ENCODE data around the gene HCN2.
A peak's percentile ranks its signal among the peaks of the same experiment; 100 is the strongest.
"Not testable (repeated sequence)": the region's sequence is repeated elsewhere in the genome, so short reads cannot be mapped to it uniquely, and the experiment has no call there.

The HCN2 gene

DNA sequence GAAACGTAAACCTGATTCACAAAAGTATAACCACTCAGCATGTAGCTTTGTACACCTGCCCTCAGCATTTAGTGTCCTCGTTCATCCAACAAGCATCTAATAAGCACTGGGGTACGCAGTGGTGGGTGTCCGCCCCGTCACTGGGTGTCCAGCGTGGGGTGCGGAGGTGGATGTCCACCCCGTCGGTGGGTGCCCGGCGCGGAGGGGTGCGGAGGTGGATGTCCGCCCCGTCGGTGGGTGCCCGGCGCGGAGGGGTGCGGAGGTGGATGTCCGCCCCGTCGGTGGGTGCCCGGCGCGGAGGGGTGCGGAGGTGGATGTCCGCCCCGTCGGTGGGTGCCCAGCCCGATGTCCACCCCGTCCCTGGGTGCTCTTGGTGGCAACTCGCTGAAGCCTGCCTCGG, 4.5 kb upstream of the HCN2 start:
- not testable (repeated sequence) for ATAC-seq (replicated peaks); DNase-seq; H3K9me3 Mint-ChIP-seq; H3K4me3 Mint-ChIP-seq
- Mint-ChIP-seq H3K27ac (peak overlapping the region; percentile 75), H3K4me1 (peaks cover 11 to 20% of the 10 kb centered on the region in 2 donors), H3K27me3 (peaks cover 9 to 14% of the 10 kb centered on the region in 2 donors), H3K36me3 (peaks cover 7 to 19% of the 10 kb centered on the region in 2 donors)

DNA sequence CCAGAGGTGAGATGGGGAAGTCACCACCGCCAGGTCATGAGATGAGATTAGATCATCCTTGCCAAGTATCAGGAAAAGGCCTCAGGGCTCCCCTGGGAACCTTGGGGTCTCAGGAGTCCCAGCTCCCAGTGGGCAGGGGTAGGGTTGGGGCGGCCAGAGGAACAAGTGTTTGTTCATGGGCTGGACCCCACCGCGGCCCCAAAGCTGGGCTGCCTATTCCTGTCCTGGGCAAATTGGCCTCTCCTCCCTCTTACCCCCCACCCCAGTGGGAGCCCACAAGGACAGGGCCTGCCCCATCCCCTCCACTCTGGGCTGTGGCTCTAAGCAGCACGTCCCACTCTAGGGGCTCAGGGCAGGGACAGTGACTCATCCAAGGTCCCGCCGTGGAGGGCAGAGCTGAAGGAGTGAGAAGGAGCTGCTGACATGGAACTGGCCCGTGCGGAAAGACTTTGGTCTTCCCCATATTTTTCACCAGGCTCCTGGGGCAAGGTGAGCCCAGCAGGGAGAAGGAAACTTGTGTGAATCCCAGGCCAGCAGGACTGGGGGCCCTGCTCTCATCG, 4.0 kb upstream of the HCN2 start:
- DNase-seq = no peak
- Mint-ChIP-seq H3K4me3 (no peak overlapping the region), H3K9me3 (no peaks in the 10 kb centered on the region), H3K36me3 (peaks cover 6 to 15% of the 10 kb centered on the region in 2 donors), H3K4me1 (peaks cover 11 to 20% of the 10 kb centered on the region in 2 donors), H3K27ac (peak overlapping the region; percentile 20), H3K27me3 (peaks cover 9 to 14% of the 10 kb centered on the region in 2 donors)
- ATAC-seq (replicated peaks) = peak in 1 of 2 donors; percentile 15

DNA sequence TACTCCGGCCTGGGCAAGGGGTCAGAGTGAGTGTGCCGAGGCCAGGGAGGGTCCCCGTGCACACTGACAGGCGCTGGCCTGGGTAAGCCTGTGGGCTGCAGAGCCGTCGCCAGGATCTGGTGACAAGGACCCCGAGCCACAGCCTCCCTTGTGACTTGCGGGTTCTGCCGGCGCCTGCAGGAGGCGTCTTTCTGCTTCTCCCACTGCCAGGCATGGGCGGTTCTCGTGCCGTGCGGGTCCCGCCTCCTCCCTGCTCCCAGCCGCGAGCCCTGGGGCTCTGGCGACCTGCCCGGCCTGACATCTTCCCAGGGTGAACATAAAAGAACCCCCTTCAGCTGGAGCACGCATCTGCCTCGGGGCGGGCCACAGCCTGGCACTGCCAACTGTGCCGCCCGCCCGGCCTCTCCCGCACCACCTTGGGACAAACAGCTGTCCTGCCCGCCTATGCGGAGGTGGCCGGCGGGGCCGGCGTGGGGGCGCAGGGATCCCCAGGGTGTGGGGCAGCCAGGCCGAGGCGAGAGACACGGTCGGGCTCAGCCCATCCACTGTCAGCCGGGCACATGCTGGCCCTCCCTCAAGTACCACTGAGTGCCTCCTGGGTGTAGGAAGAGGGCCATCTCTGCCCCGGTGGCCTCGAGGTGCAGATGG, 1.5 kb upstream of the HCN2 start:
- Mint-ChIP-seq H3K27me3 (peaks cover 23 to 37% of the 10 kb centered on the region in 2 donors), H3K4me3 (peak overlapping the region in 1 of 2 donors; percentile 67), H3K4me1 (peaks cover 17 to 22% of the 10 kb centered on the region in 2 donors), H3K9me3 (no peaks in the 10 kb centered on the region), H3K27ac (no peak overlapping the region), H3K36me3 (peaks cover 0 to 9% of the 10 kb centered on the region in 2 donors)
- DNase-seq (no peak), ATAC-seq (replicated peaks) (peak; percentile 57 to 61)

DNA sequence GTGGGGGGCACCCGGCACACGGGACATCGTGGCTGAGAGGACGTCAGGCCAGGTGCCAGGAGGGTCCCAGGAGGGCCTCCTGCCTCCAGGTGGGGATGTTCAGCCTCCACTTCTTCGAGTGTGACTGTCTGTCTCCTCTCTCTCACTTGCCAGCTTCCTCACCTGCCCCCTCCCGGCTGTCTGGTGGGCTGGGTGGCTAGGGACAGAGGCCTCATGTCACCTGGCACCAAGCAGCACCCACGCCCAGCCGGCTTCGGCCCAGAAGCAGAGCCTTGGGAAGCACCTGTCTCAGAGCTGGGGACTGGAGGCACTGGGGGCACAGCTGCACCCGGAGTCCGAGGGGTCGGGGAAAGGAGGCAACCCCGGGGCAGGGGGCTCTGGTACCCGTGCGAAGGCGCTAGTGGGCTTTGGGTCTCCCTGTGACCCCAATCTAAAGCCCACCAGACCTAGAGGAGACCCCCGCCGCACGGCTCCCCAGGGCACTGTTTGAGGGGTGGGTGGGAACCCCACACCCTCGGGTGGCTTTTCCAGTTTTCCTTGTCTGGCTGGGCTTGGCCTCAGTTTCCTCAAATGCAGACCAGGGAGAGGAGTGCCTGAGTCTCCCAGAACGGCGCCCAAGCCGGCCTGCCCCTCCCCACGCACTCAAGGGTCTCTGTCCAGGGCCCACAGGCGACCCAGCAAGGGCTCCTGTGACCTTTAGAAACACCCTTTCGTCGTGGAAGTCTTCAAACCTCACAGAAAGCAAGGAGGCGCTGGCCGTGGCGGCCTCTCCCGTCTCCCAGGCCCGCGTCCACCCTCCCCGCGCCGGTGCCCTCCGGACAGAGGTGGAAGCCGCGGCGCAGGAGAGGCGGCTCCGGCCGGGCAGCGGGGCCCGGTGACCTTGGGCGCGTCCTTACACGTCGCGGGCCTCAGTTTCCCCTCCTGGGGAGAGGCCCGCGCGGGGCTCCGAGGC, 664 bp upstream of the HCN2 start:
- H3K36me3 Mint-ChIP-seq = peaks cover 0 to under 1% of the 10 kb centered on the region in 2 donors
- peaks cover 16 to 25% of the 10 kb centered on the region in 2 donors for H3K4me1 Mint-ChIP-seq
- peak overlapping the region in 1 of 2 donors; percentile 54 for H3K4me3 Mint-ChIP-seq
- peaks cover 30 to 45% of the 10 kb centered on the region in 2 donors for H3K27me3 Mint-ChIP-seq
- H3K27ac Mint-ChIP-seq = no peak overlapping the region
- DNase-seq = no peak
- H3K9me3 Mint-ChIP-seq = no peaks in the 10 kb centered on the region
- ATAC-seq (replicated peaks) = peak; percentile 2 to 15

DNA sequence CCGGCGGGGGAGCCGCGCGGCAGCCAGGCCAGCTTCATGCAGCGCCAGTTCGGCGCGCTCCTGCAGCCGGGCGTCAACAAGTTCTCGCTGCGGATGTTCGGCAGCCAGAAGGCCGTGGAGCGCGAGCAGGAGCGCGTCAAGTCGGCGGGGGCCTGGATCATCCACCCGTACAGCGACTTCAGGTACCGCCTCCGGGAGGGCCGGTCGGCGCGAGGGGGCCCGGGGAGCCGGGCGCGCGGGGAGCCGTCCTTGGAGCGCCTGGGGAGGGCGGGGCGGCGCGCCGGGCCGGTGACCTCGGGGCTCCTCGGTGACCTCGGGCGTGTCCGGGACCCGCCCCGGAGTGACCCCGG, 690 bp downstream of the HCN2 start:
- H3K36me3 Mint-ChIP-seq = no peaks in the 10 kb centered on the region
- H3K4me3 Mint-ChIP-seq = peak overlapping the region in 1 of 2 donors; percentile 57
- ATAC-seq (replicated peaks) (peak in 1 of 2 donors; percentile 33), DNase-seq (no peak)
- peaks cover 36 to 58% of the 10 kb centered on the region in 2 donors for H3K27me3 Mint-ChIP-seq
- peaks cover 14 to 20% of the 10 kb centered on the region in 2 donors for H3K4me1 Mint-ChIP-seq
- no peak overlapping the region for H3K27ac Mint-ChIP-seq
- no peaks in the 10 kb centered on the region for H3K9me3 Mint-ChIP-seq

DNA sequence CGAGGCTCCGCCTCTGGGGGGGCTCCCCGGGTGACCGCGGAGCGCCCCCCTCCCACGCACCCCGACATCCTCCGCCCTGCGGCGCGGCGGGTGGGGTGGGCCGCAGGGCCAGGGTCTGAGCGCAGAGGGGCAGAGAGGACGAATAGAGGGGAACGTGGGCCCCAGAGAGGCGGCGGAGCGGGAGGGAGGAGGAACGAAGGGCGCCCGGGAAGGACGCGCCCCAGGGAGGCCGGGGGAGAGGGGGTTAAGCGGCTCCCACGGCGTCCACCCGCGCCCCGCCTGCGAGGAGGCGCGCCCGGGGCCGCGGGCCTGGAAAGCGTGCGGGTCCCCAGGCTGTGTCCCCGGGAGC, 1.0 kb downstream of the HCN2 start:
- DNase-seq (no peak), ATAC-seq (replicated peaks) (no peak)
- Mint-ChIP-seq H3K27ac (no peak overlapping the region), H3K4me1 (peaks cover 14 to 20% of the 10 kb centered on the region in 2 donors), H3K36me3 (no peaks in the 10 kb centered on the region), H3K27me3 (peaks cover 38 to 61% of the 10 kb centered on the region in 2 donors), H3K9me3 (no peaks in the 10 kb centered on the region), H3K4me3 (no peak overlapping the region)

DNA sequence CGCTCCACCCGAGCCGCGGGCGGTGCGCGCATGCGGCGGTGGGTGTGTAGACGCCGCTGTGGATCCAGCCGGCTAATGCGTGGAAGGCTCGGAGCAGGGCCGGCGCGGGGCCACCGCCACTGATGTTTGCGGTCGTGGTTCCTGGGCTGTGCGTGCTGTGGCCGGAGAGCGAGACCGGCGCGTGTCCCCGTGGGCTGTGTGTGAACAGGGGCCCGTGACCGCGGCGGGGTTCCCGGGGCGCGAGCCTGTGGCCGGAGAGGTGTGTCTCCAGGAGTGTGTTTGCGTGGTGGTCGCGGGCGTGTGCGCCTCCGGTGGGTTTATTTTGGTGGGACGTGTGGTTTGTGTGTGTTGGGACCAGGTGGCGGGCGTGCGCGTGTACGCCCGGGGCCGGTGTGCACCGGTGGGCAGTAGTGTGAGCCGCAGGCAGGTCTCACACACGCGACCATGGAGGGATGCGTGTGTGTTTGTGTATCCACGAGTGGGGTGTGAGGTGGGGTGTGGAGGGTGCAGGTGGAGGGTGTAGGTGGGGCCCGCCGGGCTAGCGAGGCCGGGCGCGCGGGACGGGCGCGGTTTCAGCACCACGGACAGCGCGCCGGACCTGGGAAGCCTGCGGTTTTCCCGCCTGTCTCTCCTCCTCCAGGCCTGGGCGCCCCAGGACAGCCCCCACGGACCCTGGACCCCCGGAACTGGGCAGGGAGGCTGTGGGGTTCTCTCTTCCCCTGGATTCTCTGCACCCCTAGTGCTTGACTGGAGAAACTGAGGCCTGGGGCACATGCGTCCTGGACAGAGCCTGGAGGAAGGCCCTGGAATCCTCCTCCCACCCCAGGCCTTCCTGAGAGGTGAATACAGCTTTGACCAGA, 1.6 kb downstream of the HCN2 start:
- ATAC-seq (replicated peaks) = no peak
- Mint-ChIP-seq H3K4me3 (peak overlapping the region in 1 of 2 donors; percentile 21), H3K36me3 (no peaks in the 10 kb centered on the region), H3K27ac (no peak overlapping the region), H3K9me3 (no peaks in the 10 kb centered on the region), H3K4me1 (peaks cover 14 to 20% of the 10 kb centered on the region in 2 donors), H3K27me3 (peaks cover 38 to 65% of the 10 kb centered on the region in 2 donors)
- no peak for DNase-seq

DNA sequence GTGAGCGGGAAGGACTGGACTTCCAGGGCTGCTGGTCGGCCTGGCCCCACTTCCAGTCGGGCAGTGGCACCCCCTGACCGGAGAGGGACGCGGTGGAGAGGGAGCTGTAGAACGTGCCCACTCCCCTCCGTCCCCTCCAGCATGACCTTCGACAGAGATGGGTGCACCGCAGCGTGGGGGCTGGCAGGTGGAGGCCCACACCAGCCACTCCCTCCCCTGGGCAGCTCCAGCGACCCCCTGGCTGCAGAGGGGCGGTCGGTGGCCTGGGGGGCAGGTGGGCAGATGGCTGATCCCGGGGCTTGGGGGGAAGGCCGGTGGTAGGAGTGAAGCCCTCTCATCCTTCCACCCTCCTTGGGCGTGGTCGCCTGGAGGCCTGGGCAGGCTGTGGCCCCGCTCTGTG, 2.4 kb downstream of the HCN2 start:
- H3K36me3 Mint-ChIP-seq = no peaks in the 10 kb centered on the region
- no peaks in the 10 kb centered on the region for H3K9me3 Mint-ChIP-seq
- H3K4me1 Mint-ChIP-seq = peaks cover 14 to 20% of the 10 kb centered on the region in 2 donors
- no peak overlapping the region for H3K27ac Mint-ChIP-seq
- H3K4me3 Mint-ChIP-seq = no peak overlapping the region
- ATAC-seq (replicated peaks) (no peak), DNase-seq (no peak)
- peaks cover 38 to 68% of the 10 kb centered on the region in 2 donors for H3K27me3 Mint-ChIP-seq

DNA sequence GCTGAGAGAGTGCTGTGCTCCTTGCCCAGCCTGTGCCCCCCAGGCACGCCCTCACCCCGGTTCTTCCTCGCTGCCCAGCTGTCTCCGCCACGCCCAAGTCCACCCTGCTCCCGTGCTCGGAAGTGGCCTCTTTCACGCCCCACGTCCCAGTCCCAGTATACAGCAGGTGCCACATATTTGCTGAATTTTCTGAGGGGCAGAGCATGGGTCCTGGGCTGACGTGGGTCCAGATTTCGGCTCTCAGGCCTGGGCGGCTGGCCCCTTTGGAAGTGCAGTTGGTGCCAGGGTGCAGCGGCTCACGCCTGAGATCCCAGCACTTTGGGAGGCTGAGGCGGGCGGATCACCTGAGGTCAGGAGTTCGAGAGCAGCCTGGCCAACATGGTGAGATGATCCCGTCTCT, 3.4 kb downstream of the HCN2 start:
- ATAC-seq (replicated peaks) = no peak
- Mint-ChIP-seq H3K9me3 (no peaks in the 10 kb centered on the region), H3K4me1 (peaks cover 13 to 19% of the 10 kb centered on the region in 2 donors), H3K27ac (no peak overlapping the region), H3K27me3 (peaks cover 37 to 66% of the 10 kb centered on the region in 2 donors), H3K36me3 (no peaks in the 10 kb centered on the region), H3K4me3 (no peak overlapping the region)
- DNase-seq = no peak

DNA sequence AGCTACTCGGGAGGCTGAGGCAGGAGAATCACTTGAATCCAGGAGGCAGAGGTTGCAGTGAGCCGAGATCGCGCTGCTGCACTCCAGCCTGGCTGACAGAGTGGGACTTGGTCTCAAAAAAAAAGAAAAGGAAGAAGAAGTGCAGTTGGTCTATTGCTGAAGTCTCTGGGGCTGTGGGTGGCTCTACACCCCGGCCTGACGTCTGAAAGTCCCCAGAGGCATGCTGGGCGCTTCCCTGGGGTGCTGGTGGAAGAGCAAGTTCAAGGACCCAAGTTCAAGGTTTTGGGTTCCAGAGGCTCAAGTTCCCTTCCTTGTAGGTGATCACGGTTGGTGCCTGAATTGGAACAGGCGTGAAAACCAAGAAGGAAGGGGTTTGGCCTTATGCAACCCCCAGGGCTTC, 3.8 kb downstream of the HCN2 start:
- H3K4me1 Mint-ChIP-seq = peaks cover 10 to 14% of the 10 kb centered on the region in 2 donors
- peaks cover 32 to 62% of the 10 kb centered on the region in 2 donors for H3K27me3 Mint-ChIP-seq
- no peak overlapping the region for H3K27ac Mint-ChIP-seq
- H3K4me3 Mint-ChIP-seq = no peak overlapping the region
- ATAC-seq (replicated peaks) (peak in 1 of 2 donors; percentile 62), DNase-seq (no peak)
- no peaks in the 10 kb centered on the region for H3K36me3 Mint-ChIP-seq
- H3K9me3 Mint-ChIP-seq = no peaks in the 10 kb centered on the region

DNA sequence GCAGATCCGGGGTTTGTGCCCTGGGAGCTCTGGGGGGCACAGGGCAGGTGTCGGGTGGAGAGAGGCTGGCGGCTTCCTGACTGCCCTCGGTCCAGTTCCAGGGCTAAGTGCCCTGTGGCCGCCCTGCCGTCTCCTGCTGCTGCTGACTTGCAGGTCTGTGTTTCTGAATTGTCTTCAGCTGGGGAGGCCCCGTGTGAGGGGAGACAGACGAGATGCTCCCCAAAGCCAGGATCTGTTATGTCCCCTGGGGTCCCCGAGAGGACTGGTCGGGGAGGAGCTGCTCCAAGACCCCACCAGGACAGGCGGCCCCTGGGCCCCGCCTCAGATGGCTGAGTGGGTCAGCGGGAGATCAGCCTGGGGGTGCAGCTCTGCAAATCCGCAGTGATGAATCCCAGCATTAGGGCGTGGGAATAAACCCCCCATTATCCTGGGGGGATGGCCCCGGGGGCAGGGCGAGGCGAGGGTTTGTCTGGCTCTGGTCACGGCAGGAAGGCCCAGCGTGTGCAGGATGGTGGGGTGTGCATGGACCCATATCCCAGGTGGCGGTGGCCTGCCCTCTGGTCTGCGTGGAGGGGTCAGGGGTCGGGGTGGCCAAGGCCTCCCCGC, 4.7 kb downstream of the HCN2 start:
- Mint-ChIP-seq H3K36me3 (no peaks in the 10 kb centered on the region), H3K4me3 (no peak overlapping the region), H3K27ac (no peak overlapping the region), H3K4me1 (peaks cover 9 to 10% of the 10 kb centered on the region in 2 donors), H3K27me3 (peaks cover 29 to 54% of the 10 kb centered on the region in 2 donors), H3K9me3 (no peaks in the 10 kb centered on the region)
- no peak for DNase-seq
- no peak for ATAC-seq (replicated peaks)

DNA sequence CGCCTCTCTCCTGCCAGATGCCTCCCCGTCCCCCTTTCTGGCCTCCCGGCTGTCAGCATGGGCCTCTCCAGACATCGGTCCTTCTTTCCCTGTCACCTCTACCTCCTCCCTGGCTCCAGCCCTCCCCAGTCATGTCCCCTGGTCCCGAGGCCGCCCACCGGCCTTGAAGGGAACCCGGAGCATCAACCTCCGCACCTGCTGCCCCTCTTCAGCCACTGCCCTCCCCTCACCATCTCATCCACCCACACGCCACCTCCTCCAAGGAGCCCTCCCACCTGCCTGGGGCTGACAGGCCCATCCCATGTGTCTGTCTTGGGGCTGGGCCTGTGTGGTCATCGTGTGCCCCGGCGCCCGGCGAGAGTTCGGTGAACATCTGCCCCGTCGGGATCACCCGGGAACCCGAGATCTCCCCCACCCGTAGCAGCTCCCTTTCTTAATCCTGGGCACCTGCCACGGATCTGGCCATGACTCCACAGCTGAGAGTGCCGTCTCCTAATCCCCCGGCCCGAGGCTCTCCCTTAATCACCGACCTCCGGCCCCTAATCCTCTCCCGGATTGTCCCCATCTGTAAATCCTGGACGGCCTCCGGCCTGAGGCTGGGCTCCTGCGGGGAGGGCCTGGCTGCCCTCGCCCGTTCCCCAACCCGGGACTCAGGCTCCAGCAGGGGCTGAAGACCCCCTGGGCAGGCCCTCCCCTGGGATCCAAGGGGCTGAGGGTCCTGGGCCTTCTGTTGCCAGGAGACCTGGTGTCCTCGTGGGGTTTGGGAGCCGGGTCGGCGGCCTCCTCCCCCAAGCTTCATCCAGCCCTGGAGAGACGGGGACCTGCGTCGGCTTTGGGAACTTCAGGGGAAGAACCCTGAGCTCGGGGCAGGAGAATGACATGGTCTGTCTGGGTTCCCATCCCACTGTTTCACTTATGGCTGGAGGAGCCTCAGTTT, 5.9 kb downstream of the HCN2 start:
- H3K4me1 Mint-ChIP-seq = peaks cover 9 to 10% of the 10 kb centered on the region in 2 donors
- H3K27me3 Mint-ChIP-seq = peaks cover 29 to 54% of the 10 kb centered on the region in 2 donors
- DNase-seq = no peak
- H3K36me3 Mint-ChIP-seq = no peaks in the 10 kb centered on the region
- H3K27ac Mint-ChIP-seq = no peak overlapping the region
- H3K9me3 Mint-ChIP-seq = no peaks in the 10 kb centered on the region
- no peak for ATAC-seq (replicated peaks)
- no peak overlapping the region for H3K4me3 Mint-ChIP-seq

DNA sequence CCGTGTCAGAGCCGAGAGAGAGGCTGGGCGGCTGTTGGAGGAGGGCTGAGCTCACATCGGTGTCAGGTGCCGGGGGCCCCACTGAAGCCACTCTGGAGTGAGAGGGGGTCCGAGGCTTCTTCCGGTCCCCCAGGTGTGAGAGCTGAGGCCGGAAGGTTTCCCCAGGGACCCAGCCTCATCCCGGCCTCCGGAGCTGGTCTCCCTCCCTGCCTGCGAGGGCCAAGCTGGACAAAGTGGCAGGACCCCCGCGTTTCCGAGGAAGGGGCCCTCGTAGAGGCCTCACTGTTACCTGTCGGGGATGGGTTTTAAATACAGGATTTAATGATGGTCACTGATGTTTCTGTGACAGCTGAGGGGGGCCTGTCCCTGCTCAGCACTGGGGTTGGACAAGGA, 6.6 kb downstream of the HCN2 start:
- DNase-seq (no peak), ATAC-seq (replicated peaks) (no peak)
- H3K27ac Mint-ChIP-seq = no peak overlapping the region
- peaks cover 0 to under 1% of the 10 kb centered on the region in 2 donors for H3K9me3 Mint-ChIP-seq
- H3K36me3 Mint-ChIP-seq = no peaks in the 10 kb centered on the region
- H3K27me3 Mint-ChIP-seq = peaks cover 27 to 50% of the 10 kb centered on the region in 2 donors
- H3K4me3 Mint-ChIP-seq = no peak overlapping the region
- H3K4me1 Mint-ChIP-seq = peaks cover 8 to 9% of the 10 kb centered on the region in 2 donors
